ENCODE measurements around the gene NKX2-4.
"Not testable (repeated sequence)": the region's sequence is repeated elsewhere in the genome, so short reads cannot be mapped to it uniquely, and the experiment has no call there.

The NKX2-4 gene

GRCh38 chr20:21393816-21394519 lies 3.4 kb downstream of the NKX2-4 start:
- no peak for DNase-seq

- no peak for DNase-seq
These were observed 4.2 kb downstream of the NKX2-4 start for GRCh38 chr20:21393166-21393565.

- no peak for DNase-seq
These were observed 5.4 kb downstream of the NKX2-4 start for GRCh38 chr20:21391972-21392352.

- peak; percentile 62 for DNase-seq
These were observed 5.9 kb downstream of the NKX2-4 start for GRCh38 chr20:21391185-21391971.

GRCh38 chr20:21390768-21391167 lies 6.6 kb downstream of the NKX2-4 start:
- no peak for DNase-seq

GRCh38 chr20:21389368-21389767 lies 8.0 kb downstream of the NKX2-4 start:
- DNase-seq, result no peak

GRCh38 chr20:21388566-21388965 lies 8.8 kb downstream of the NKX2-4 start:
- no peak for DNase-seq

- no peak for DNase-seq
These were observed 9.8 kb downstream of the NKX2-4 start for GRCh38 chr20:21387528-21387927.

- DNase-seq, result no peak
These were observed 11.2 kb downstream of the NKX2-4 start for GRCh38 chr20:21386111-21386510.

- DNase-seq, result no peak
These were observed 12.9 kb downstream of the NKX2-4 start for GRCh38 chr20:21384308-21384892.

- DNase-seq, result no peak
These were observed 15.7 kb downstream of the NKX2-4 start for GRCh38 chr20:21381619-21382018.

- DNase-seq, result no peak
These were observed 16.6 kb downstream of the NKX2-4 start for GRCh38 chr20:21380711-21381110.

- no peak for DNase-seq
These were observed 19.1 kb downstream of the NKX2-4 start for GRCh38 chr20:21378259-21378658.

- peak; percentile 63 for DNase-seq
These were observed 19.6 kb downstream of the NKX2-4 start for GRCh38 chr20:21377701-21378100.

GRCh38 chr20:21376626-21377025 lies 20.7 kb downstream of the NKX2-4 start:
- DNase-seq, result no peak

- no peak for DNase-seq
These were observed 23.9 kb downstream of the NKX2-4 start for GRCh38 chr20:21373436-21373835.

- DNase-seq, result no peak
These were observed 25.3 kb downstream of the NKX2-4 start for GRCh38 chr20:21372016-21372415.

GRCh38 chr20:21371193-21371592 lies 26.1 kb downstream of the NKX2-4 start:
- no peak for DNase-seq

GRCh38 chr20:21368791-21369190 lies 28.5 kb downstream of the NKX2-4 start:
- no peak for DNase-seq

- not testable (repeated sequence) for DNase-seq
These were observed 31.1 kb downstream of the NKX2-4 start for GRCh38 chr20:21366273-21366672.

GRCh38 chr20:21365771-21366170 lies 31.6 kb downstream of the NKX2-4 start:
- DNase-seq, result no peak

- DNase-seq, result no peak
These were observed 32.9 kb downstream of the NKX2-4 start for GRCh38 chr20:21364413-21364812.

GRCh38 chr20:21361266-21361665 lies 36.1 kb downstream of the NKX2-4 start:
- DNase-seq, result no peak

GRCh38 chr20:21360705-21361104 lies 36.6 kb downstream of the NKX2-4 start:
- no peak for DNase-seq
